Psoas muscle (tissue), 8 donors: ENCODE results near the gene TUBGCP6. TPM values are rescaled to one million over a fixed set of nuclear protein-coding genes. Genes with fewer than 3 reads are reported as not detected.

Source experiments
- ATAC-seq, 4 donors: fragments of 200-7000 bp; cut with Tn5 transposase; one replicate each; pipeline ENCODE4 v1.9.1; 2020; ENCODE audit warnings: moderate library complexity in 3 of 4, mild to moderate bottlenecking in 2 of 4
- DNase-seq, 2 donors: peaks; one replicate each; pipeline ENCODE4 v3.0.0-alpha.2; 2020
- H3K27ac ChIP-seq: fragments of 200-600 bp; one replicate; pipeline ENCODE4 v1.8.0; 2022
- H3K27me3 ChIP-seq, 3 donors: fragments of 200-600 bp in 1 of 3; one replicate each; pipeline versions ENCODE4 v1.6.1 to v1.8.0; 2013 to 2022; ENCODE audit warnings: low read length in 2 of 3, mild to moderate bottlenecking in 2 of 3, moderate library complexity in 1 of 3; ENCODE audit not compliant: insufficient read depth in 3 of 3
- H3K36me3 ChIP-seq, 2 donors: fragments of 200-600 bp in 1 of 2; one replicate each; pipeline versions ENCODE4 v1.6.1 to v1.8.0; 2013 to 2022; ENCODE audit warnings: low read depth in 1 of 2, mild to moderate bottlenecking in 1 of 2, moderate library complexity in 1 of 2; ENCODE audit not compliant: insufficient read depth in 1 of 2
- H3K4me1 ChIP-seq: fragments of 200-600 bp; one replicate; pipeline ENCODE4 v1.8.0; 2022
- H3K4me3 ChIP-seq: fragments of 200-600 bp; one replicate; pipeline ENCODE4 v1.8.0; 2022; ENCODE audit warnings: mild to moderate bottlenecking
- H3K9me3 ChIP-seq: fragments of 200-600 bp; one replicate; pipeline ENCODE4 v1.8.0; 2022
- CTCF ChIP-seq: fragments of 200-600 bp; IDR thresholded peaks from one replicate; pipeline ENCODE4 v1.8.0; 2022; ENCODE audit warnings: antibody characterized with exemption
- WGBS, 3 donors: extraction: QIAGEN DNeasy Blood & Tissue Kit; methylation state at CpG; one replicate each; pipeline versions ENCODE4 v1.1.6 to v1.1.7; 2013; 5-methylcytosine and 5-hydroxymethylcytosine counted together
- intact Hi-C, 2 donors: fragments of 100-400 bp; cut with DNase I; formaldehyde crosslinking; loops; one replicate each; pipeline versions ENCODE4 v1.11.0 to v1.14.2; 2022
- polyA plus RNA-seq, 3 donors: library from polyadenylated mRNA; stranded (reverse); fragments of 200-250 nt; gene quantifications; one replicate each; pipeline ENCODE4 v1.2.3, GENCODE V29; 2013
- total RNA-seq, 4 donors: library from RNA; stranded (reverse); fragmentation: NEBNext Ultra II Directional in 2 of 4; extraction: Animal tissue kit (Norgen Biotek cat#: 25700) in 2 of 4; gene quantifications; one replicate each; pipeline versions ENCODE4 v1.2.1 to v1.2.4, GENCODE V29; 2021 to 2023
- donor health status: healthy with polysubstance abuse.
- donor health status: DM: no; HTN: no; CAD: no; lungs with moderate emphysema.
- donor health status: Bipolar disorder and iron deficiency.
- donor health status: healthy.
- donor health status: DM: yes; HTN: yes; CAD: no.
- donor health status: DM: no; HTN: no; CAD: no.
- donor health status: DM: no; HTN: no; CAD: no.
- donor health status: DM: yes; HTN: yes; CAD: no.

Gene TUBGCP6
- total and polyA plus RNA-seq, 7 donors: 9.5 to 21.8 (median 18.0) TPM

GRCh38 chr22:50189849-50190181 is 55.0 kb downstream of the TUBGCP6 start:
- Histone ChIP-seq H3K27me3 (no peaks in the 10 kb centered on the region), H3K4me3 (peak overlapping the region; percentile 50), H3K36me3 (peaks cover 2 to 15% of the 10 kb centered on the region in 2 donors), H3K9me3 (no peaks in the 10 kb centered on the region), H3K27ac (peak overlapping the region; percentile 54), H3K4me1 (peaks cover 19% of the 10 kb centered on the region)
- no peak for TF ChIP-seq CTCF
- ATAC-seq (peak in 2 of 4 donors; percentile 2 to 3), DNase-seq (no peak)
- intact Hi-C loops: loop anchor here in 1 of 2 donors (10.0 kb wide), 1 partner anchor 265 kb away; no protein-coding TSS in a partner anchor
- 17 to 34% (median 18%) methylated on average over 4 of the region's 4 CpGs for WGBS, 3 donors

- peak overlapping the region; percentile 50 for H3K4me3 ChIP-seq
- no peaks in the 10 kb centered on the region for H3K9me3 ChIP-seq
- peaks cover 2 to 10% of the 10 kb centered on the region in 2 donors for H3K36me3 ChIP-seq
- intact Hi-C loops: loop anchor here in 1 of 2 donors (10.0 kb wide), 1 partner anchor 265 kb away; no protein-coding TSS in a partner anchor
- DNase-seq (peak; percentile 44 to 67), ATAC-seq (no peak)
- WGBS, 3 donors: 68 to 72% (median 71%) methylated on average over 19 to 20 of the region's 20 CpGs
- H3K27ac ChIP-seq: peak overlapping the region; percentile 54
- H3K4me1 ChIP-seq: peaks cover 21% of the 10 kb centered on the region
- no peaks in the 10 kb centered on the region for H3K27me3 ChIP-seq
- TF ChIP-seq CTCF: no peak
Measured at GRCh38 chr22:50189184-50189848, 55.5 kb downstream of the TUBGCP6 start.

- H3K36me3 ChIP-seq: peaks cover 0 to under 1% of the 10 kb centered on the region in 2 donors
- peaks cover 26% of the 10 kb centered on the region for H3K4me1 ChIP-seq
- no peak overlapping the region for H3K4me3 ChIP-seq
- DNase-seq (peak in 1 of 2 donors; percentile 49), ATAC-seq (no peak)
- H3K27ac ChIP-seq: no peak overlapping the region
- no peak for TF ChIP-seq CTCF
- WGBS, 3 donors: 95 to 98% (median 97%) methylated on average over 11 of the region's 11 CpGs
- no peaks in the 10 kb centered on the region for H3K27me3 ChIP-seq
- no peaks in the 10 kb centered on the region for H3K9me3 ChIP-seq
- intact Hi-C loops: loop anchor here in 1 of 2 donors (10.0 kb wide), 1 partner anchor 264 kb away; no protein-coding TSS in a partner anchor
Measured at GRCh38 chr22:50188356-50188755, 56.5 kb downstream of the TUBGCP6 start.

GRCh38 chr22:50186761-50187523 is 57.9 kb downstream of the TUBGCP6 start:
- no peaks in the 10 kb centered on the region for H3K27me3 ChIP-seq
- intact Hi-C loops: loop anchor here in 1 of 2 donors (10.0 kb wide), 1 partner anchor 262 kb away; no protein-coding TSS in a partner anchor
- no peak for TF ChIP-seq CTCF
- no peak for ATAC-seq
- H3K4me1 ChIP-seq: peaks cover 26% of the 10 kb centered on the region
- DNase-seq: peak; percentile 14 to 55
- no peaks in the 10 kb centered on the region for H3K36me3 ChIP-seq
- H3K27ac ChIP-seq: no peak overlapping the region
- H3K4me3 ChIP-seq: peak overlapping the region; percentile 79
- WGBS, 3 donors: 47 to 58% (median 50%) methylated on average over 26 of the region's 26 CpGs
- no peaks in the 10 kb centered on the region for H3K9me3 ChIP-seq
